ENCODE measurements around the gene SPAG17.

GRCh38 chr1:118042501-118042900 lies 142.5 kb downstream of the SPAG17 start:
- TF ChIP-seq CTCF (IDR thresholded peaks at IDR 0.05; ENCODE audit: insufficient read depth, low read length, poor library complexity, severe bottlenecking) (no peak), EZH2phosphoT487 (conservative IDR thresholded peaks at IDR 0.05; ENCODE audit: low read length) (no peak)
